ENCODE measurements around the gene CYP27C1. TPM values are rescaled to one million over a fixed set of nuclear protein-coding genes. Genes with fewer than 3 reads are reported as not detected.
"Not testable (repeated sequence)": the region's sequence is repeated elsewhere in the genome, so short reads cannot be mapped to it uniquely, and the experiment has no call there.

CYP27C1 gene
- total and polyA plus RNA-seq, 7 donors, result 0.01 to 0.21 (median 0.11) TPM; not detected in 1

DNA sequence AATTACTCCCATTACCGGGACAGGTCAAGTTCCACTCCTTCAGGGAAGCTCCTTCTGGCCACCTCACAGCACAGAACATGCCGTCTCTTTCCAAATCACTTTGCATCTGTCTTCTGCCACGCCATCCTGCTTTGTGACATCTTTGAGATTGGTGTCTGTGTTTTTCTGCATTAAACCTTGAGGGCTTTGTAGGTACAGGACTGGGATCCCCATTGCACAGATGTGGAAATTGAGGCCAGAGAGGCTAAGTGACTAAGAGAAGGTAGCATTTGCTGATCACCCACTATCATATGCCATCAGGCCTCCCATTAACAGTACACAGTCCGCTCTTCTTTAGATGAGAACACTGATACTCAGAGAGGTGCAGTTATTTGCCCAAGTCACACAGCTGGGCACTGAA lies 9.5 kb upstream of the CYP27C1 start:
- H3K4me3 ChIP-seq, result no peak overlapping the region
- DNase-seq (no peak), ATAC-seq (no peak)
- intact Hi-C loops (cut with DNase I), result no loop called here
- H3K27me3 ChIP-seq (ENCODE audit: insufficient read depth in 3 of 3, low read length in 2 of 3), result peaks cover 0 to 28% (median 0%) of the 10 kb centered on the region in 3 donors
- WGBS, 3 donors, result 92 to 97% (median 92%) methylated on average over 4 of the region's 4 CpGs
- no peaks in the 10 kb centered on the region for H3K36me3 ChIP-seq (ENCODE audit: insufficient read depth in 1 of 2, low read depth in 1 of 2)
- TF ChIP-seq, protein P1, sequence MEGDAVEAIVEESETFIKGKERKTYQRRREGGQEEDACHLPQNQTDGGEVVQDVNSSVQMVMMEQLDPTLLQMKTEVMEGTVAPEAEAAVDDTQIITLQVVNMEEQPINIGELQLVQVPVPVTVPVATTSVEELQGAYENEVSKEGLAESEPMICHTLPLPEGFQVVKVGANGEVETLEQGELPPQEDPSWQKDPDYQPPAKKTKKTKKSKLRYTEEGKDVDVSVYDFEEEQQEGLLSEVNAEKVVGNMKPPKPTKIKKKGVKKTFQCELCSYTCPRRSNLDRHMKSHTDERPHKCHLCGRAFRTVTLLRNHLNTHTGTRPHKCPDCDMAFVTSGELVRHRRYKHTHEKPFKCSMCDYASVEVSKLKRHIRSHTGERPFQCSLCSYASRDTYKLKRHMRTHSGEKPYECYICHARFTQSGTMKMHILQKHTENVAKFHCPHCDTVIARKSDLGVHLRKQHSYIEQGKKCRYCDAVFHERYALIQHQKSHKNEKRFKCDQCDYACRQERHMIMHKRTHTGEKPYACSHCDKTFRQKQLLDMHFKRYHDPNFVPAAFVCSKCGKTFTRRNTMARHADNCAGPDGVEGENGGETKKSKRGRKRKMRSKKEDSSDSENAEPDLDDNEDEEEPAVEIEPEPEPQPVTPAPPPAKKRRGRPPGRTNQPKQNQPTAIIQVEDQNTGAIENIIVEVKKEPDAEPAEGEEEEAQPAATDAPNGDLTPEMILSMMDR (IDR thresholded peaks at IDR 0.05), result no peak
- H3K27ac ChIP-seq, result no peak overlapping the region
- no peaks in the 10 kb centered on the region for H3K4me1 ChIP-seq
- peaks cover 4% of the 10 kb centered on the region for H3K9me3 ChIP-seq

DNA sequence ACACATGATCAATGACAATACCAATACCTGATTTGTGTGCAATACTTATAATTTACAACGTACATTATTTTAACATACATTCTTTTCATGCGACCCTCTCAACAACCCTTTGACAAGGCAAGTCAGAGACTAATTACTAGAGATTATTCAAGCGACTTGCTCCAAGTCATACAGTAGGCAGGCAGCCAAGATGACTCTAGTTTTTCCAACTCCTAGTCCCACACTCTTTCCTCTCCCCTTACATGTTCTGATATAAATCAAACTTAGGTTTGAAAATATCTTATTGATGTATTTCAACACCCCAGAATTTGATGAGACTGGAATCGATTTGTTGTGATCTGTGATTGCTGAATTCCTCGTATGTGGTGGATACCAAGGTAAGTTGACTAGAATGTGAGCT lies 8.0 kb upstream of the CYP27C1 start:
- Histone ChIP-seq H3K27me3 (ENCODE audit: insufficient read depth in 3 of 3, low read length in 2 of 3) (peaks cover 0 to 31% (median 0%) of the 10 kb centered on the region in 3 donors), H3K9me3 (peaks cover 4% of the 10 kb centered on the region), H3K4me3 (no peak overlapping the region), H3K36me3 (ENCODE audit: insufficient read depth in 1 of 2, low read depth in 1 of 2) (no peaks in the 10 kb centered on the region), H3K4me1 (no peaks in the 10 kb centered on the region), H3K27ac (no peak overlapping the region)
- ATAC-seq (no peak), DNase-seq (no peak)
- 64 to 69% (median 68%) methylated on average over 5 of the region's 5 CpGs for WGBS, 3 donors
- TF ChIP-seq, protein P1 (IDR thresholded peaks at IDR 0.05), result no peak
- intact Hi-C loops (cut with DNase I), result no loop called here

DNA sequence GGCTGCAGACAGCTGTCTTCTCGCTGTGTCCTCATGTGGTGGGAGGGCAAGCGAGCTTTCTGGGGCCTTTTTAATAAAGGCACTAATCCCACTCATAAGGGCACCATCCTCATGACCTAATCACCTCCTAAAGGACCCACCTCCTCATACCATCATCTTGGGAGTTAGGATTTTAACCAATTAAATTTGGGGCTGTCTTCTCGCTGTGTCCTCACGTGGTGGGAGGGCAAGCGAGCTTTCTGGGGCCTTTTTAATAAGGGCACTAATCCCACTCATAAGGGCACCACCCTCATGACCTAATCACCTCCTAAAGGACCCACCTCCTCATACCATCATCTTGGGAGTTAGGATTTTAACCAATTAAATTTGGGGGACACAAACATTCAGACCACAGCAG lies 7.2 kb upstream of the CYP27C1 start:
- WGBS, 3 donors, result 89 to 95% (median 94%) methylated on average over 5 of the region's 5 CpGs
- H3K4me1 ChIP-seq; H3K4me3 ChIP-seq; H3K27ac ChIP-seq; DNase-seq; ATAC-seq; H3K36me3 ChIP-seq (ENCODE audit: insufficient read depth in 1 of 2, low read depth in 1 of 2); intact Hi-C loops (cut with DNase I); H3K9me3 ChIP-seq: not testable (repeated sequence)
- peaks cover 0 to 36% (median 0%) of the 10 kb centered on the region in 3 donors for H3K27me3 ChIP-seq (ENCODE audit: insufficient read depth in 3 of 3, low read length in 2 of 3)

DNA sequence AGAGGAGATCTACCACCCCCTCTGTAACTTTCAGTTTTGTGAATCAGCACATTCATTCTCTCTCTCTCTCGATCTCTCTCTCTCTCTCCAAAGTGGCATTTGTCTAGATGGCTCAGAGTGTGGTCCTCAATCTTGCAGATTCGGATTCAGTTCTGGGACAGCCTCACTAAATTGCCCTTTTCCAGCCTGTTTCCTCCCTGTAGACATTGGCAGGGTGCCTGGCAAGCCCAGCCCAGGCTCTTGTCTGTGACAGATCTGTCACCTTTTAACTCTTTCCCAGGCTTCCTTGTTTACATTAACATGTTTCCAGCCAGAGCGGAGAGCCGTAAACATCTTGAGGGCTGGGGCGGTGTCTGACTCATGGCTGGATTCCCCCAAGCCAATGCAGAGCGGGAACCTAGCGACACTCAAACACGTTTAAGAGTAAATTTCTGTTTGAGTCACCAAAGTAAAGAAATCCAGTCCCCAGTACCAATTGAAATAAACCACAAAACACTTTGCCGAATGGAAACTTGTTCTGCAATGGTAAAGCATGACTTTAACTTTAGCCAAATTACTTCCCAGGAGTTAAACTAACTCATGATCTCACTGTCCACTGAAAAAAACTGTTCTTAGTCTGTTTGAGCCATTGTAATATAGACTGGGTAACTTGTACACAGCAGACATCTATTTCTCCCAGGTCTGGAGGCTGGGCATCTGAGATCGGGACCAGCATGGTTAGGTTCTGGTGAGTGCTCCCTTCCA lies 6.6 kb upstream of the CYP27C1 start:
- Histone ChIP-seq H3K4me1 (no peaks in the 10 kb centered on the region), H3K36me3 (ENCODE audit: insufficient read depth in 1 of 2, low read depth in 1 of 2) (no peaks in the 10 kb centered on the region), H3K27me3 (ENCODE audit: insufficient read depth in 3 of 3, low read length in 2 of 3) (peaks cover 0 to 42% (median 0%) of the 10 kb centered on the region in 3 donors), H3K9me3 (peaks cover 4% of the 10 kb centered on the region), H3K27ac (no peak overlapping the region), H3K4me3 (no peak overlapping the region)
- TF ChIP-seq, protein P1 (IDR thresholded peaks at IDR 0.05), result no peak
- DNase-seq, result no peak
- WGBS, 3 donors, result 56% methylated on average over 10 of the region's 10 CpGs
- intact Hi-C loops (cut with DNase I), result no loop called here
- ATAC-seq, result no peak

DNA sequence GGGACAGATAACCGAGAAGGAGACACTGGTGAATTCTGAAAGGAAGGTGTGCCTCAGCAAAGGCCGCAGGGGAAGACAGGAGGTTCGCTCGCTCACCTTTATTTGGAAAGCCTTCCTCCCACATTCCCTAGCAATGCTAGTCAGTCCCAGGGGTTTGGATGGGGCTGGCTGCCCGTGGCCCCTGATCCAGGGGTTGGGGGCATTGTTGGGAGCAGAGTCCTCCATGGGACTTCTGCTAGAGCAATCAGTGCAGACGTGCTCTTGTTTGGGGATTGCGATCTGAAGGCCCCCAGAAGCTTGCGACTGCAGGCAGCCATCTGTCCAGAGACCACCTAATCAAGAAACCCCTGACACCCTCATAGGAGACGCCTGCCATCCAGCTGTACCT lies 6.0 kb upstream of the CYP27C1 start:
- H3K27ac ChIP-seq, result no peak overlapping the region
- no peak for DNase-seq
- no peak overlapping the region for H3K4me3 ChIP-seq
- peaks cover 0 to 43% (median 0%) of the 10 kb centered on the region in 3 donors for H3K27me3 ChIP-seq (ENCODE audit: insufficient read depth in 3 of 3, low read length in 2 of 3)
- intact Hi-C loops (cut with DNase I), result no loop called here
- no peaks in the 10 kb centered on the region for H3K36me3 ChIP-seq (ENCODE audit: insufficient read depth in 1 of 2, low read depth in 1 of 2)
- WGBS, 3 donors, result 63 to 70% (median 69%) methylated on average over 9 of the region's 9 CpGs
- no peaks in the 10 kb centered on the region for H3K4me1 ChIP-seq
- TF ChIP-seq, protein P1 (IDR thresholded peaks at IDR 0.05), result no peak
- no peak for ATAC-seq
- H3K9me3 ChIP-seq, result peaks cover 4% of the 10 kb centered on the region

All from psoas muscle (tissue), 8 donors.